ENCODE results near the gene TEKT5. TPM values are rescaled to one million over a fixed set of nuclear protein-coding genes. Genes with fewer than 3 reads are reported as not detected.
A peak's percentile ranks its signal among the peaks of the same experiment; 100 is the strongest.

The TEKT5 gene
- total RNA-seq, 4 donors from 2014 or later, result not detected

DNA sequence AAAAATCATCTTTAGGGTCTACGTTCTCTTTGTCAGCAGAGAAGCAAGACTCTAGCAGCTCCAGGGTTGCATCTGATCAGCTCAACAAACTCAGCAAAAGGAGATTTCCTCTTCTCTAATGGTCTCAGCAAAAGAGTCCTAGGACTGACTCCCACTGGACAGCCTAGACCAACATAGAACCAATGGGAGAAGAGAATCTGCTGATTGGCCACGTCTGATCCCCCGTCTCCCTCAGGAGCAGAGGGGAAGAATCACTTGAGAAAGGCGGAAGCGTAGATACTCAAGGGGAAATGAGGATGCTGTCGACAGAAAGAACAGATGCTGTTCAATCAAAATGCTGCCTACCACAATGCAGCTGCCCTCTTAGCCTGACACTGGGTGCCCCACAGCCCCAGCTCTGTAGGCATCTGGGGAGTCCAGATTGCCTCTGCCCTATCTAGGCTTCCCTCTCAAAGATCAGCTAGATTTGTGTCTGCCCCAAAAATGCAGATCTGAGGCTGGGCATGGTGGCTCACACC, 82.8 kb downstream of the TEKT5 start:
- TF ChIP-seq, protein P1, sequence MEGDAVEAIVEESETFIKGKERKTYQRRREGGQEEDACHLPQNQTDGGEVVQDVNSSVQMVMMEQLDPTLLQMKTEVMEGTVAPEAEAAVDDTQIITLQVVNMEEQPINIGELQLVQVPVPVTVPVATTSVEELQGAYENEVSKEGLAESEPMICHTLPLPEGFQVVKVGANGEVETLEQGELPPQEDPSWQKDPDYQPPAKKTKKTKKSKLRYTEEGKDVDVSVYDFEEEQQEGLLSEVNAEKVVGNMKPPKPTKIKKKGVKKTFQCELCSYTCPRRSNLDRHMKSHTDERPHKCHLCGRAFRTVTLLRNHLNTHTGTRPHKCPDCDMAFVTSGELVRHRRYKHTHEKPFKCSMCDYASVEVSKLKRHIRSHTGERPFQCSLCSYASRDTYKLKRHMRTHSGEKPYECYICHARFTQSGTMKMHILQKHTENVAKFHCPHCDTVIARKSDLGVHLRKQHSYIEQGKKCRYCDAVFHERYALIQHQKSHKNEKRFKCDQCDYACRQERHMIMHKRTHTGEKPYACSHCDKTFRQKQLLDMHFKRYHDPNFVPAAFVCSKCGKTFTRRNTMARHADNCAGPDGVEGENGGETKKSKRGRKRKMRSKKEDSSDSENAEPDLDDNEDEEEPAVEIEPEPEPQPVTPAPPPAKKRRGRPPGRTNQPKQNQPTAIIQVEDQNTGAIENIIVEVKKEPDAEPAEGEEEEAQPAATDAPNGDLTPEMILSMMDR (IDR thresholded peaks at IDR 0.05), result no peak
- no peak for ATAC-seq (ENCODE audit: low FRiP score)
- DNase-seq (ENCODE audit: low spot score), result no peak

DNA sequence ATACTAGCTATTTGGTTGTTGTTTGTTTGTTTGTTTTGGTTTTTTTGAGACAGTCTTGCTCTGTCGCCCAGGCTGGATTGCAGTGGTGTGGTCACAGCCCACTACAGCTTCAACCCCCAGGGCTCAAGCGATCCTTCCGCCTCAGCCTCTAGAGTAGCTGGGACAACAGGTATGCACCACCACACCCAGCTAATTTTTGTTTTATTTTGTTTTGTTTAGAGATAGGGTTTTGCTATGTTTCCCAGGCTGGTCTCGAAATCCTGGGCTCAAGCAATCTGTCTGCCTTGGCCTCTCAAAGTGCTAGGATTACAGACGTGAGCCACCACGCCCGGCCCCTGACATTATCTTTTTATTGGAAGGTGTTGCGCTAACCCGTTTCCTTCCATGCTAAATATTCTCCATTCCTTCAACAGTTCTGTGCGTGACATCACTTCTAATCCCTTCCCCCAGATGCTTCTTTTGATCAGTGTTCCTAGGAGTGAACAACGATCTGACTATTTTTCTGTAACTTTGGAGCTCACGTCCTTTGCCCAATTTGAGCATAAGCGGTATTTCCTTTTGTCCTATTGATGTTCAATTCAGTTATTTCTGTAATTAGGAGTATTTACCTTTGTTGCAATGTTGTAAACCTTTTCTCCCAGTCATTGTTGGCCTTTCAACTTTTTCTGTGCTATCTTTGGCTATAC, 84.1 kb downstream of the TEKT5 start:
- no peak for ATAC-seq (ENCODE audit: low FRiP score)
- no peak for DNase-seq (ENCODE audit: low spot score)
- TF ChIP-seq, protein P1 (IDR thresholded peaks at IDR 0.05), result no peak

DNA sequence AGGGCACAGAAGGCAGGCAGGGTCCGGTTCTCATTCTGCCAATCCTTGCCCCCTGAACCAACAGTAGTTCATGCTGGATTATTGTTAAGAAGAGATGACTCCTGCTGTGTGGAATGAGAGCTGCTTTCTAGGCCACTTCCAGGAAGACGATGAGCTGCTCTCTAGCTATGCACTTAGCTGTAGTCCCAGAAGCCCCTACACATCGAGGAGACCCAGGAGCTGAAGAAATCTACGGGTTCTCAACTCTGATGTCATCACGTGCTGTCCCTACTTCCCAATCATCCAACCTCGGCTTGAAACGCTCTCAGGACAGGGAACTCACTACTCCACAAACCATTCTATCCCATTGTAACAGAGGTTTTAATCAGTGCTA, 85.3 kb downstream of the TEKT5 start:
- TF ChIP-seq, protein P1 (IDR thresholded peaks at IDR 0.05), result no peak
- ATAC-seq (ENCODE audit: low FRiP score), result peak; percentile 91

DNA sequence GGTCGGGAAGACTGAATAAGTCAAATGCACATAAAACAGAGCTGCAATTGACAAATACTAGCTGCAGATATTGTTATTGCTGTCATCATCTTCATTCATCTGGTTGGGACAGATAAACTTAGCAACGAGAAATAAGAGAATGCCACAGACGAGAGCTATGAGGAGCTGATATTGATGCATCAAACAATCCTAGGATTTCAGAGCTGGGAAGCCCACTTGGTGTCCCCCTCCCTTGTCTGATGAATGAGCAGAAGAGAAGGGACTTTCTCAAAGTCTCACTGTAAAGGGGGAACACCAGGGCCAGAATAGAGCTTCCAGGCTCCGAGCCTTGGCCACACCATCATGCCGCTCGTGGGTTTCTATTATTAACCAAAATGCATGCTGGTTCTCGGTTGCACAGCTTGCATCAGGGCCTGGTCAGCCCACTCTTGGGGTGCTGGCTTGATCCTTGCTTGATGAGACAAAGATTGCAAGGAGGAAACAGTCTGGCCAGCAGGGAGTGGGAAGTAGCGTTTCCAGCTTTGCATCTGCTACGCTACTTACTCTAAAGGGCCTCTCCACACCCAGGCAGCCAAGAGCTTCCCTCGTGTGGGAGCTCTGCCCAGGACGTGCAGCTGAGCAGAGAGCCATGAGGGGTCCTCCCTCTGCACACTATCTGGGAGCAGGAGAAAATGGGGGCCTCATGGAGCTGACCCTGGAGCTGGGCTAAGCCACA, 85.9 kb downstream of the TEKT5 start:
- no peak for DNase-seq (ENCODE audit: low spot score)
- ATAC-seq (ENCODE audit: low FRiP score), result peak; percentile 70
- TF ChIP-seq, protein P1 (IDR thresholded peaks at IDR 0.05), result no peak

More for the DNA sequence above, 85.3 kb downstream of the TEKT5 start:
- no peak for DNase-seq (ENCODE audit: low spot score)

GRCh38 chr16:10607157-10607556, 87.6 kb downstream of the TEKT5 start:
- ATAC-seq (ENCODE audit: low FRiP score) (no peak), DNase-seq (ENCODE audit: low spot score) (no peak)
- TF ChIP-seq, protein P1 (IDR thresholded peaks at IDR 0.05), result no peak

DNA sequence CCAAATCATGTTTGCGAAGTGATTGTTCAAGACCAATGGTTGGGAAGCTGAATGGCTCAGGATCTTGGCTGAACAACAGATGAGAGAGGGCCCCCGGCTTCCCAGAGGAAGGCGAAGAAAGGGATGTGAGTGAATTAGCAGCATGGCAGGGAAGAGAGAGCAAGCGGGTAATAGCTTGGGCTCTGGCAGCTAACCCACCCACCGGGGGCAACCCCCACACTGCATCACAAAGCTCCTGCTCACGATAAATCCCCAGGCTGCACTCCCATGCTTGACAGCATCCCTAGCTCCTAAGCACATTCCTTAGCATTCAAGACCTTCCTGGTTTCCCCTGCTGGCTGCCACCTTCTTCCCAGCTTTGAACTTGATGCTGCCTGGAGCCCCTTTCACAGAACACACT, 88.1 kb downstream of the TEKT5 start:
- TF ChIP-seq, protein P1 (IDR thresholded peaks at IDR 0.05), result no peak
- DNase-seq (ENCODE audit: low spot score) (no peak), ATAC-seq (ENCODE audit: low FRiP score) (no peak)

Data from omental fat pad (tissue), 4 donors.